GM06990 (cell line): Measurements from ENCODE around the gene PROSER3.
A peak's percentile ranks its signal among the peaks of the same experiment; 100 is the strongest.

Source experiments
- DNase-seq: peaks from one replicate; pipeline ENCODE4 v3.0.0-alpha.2; 2011; ENCODE audit not compliant: insufficient read length; ENCODE audit errors: extremely low read depth
- H3K27me3 ChIP-seq: replicated peaks from 2 replicates; pipeline ENCODE4 v1.6.0; 2011; ENCODE audit warnings: low read length; ENCODE audit not compliant: control insufficient read depth, insufficient read depth
- H3K36me3 ChIP-seq: 2 replicates; pipeline ENCODE4 v1.5.1; 2011; ENCODE audit warnings: low read length; ENCODE audit not compliant: control insufficient read depth, insufficient read depth
- H3K4me3 ChIP-seq: replicated peaks from 2 replicates; pipeline ENCODE4 v1.5.1; 2011; ENCODE audit warnings: low read depth, mild to moderate bottlenecking, control low read depth, low read length
- CTCF ChIP-seq: IDR thresholded peaks from 2 replicates; pipeline ENCODE4 v1.5.1; 2011; ENCODE audit warnings: low read length, control low read depth, mild to moderate bottlenecking, inconsistent platforms; ENCODE audit not compliant: insufficient read depth, poor library complexity, severe bottlenecking

PROSER3 gene

GRCh38 chr19:35743640-35744429, 14.1 kb upstream of the PROSER3 start:
- no peaks in the 10 kb centered on the region for H3K27me3 ChIP-seq
- DNase-seq: no peak
- peaks cover 3% of the 10 kb centered on the region; the same call in 1 of the 2 replicates for H3K36me3 ChIP-seq
- no peak for TF ChIP-seq CTCF
- H3K4me3 ChIP-seq: peak overlapping the region; percentile 83

- H3K27me3 ChIP-seq: no peaks in the 10 kb centered on the region
- TF ChIP-seq CTCF: peak; percentile 41
- DNase-seq: peak; percentile 90
- H3K36me3 ChIP-seq: no peaks in the 10 kb centered on the region
- H3K4me3 ChIP-seq: peak overlapping the region; percentile 83
Observed at GRCh38 chr19:35744430-35745327, 13.3 kb upstream of the PROSER3 start.

- Histone ChIP-seq H3K36me3 (no peaks in the 10 kb centered on the region), H3K27me3 (no peaks in the 10 kb centered on the region), H3K4me3 (peak within 1 kb of the TSS; percentile 83)
- TF ChIP-seq CTCF: no peak
- peak; percentile 100 for DNase-seq
Observed at GRCh38 chr19:35745328-35746086, 12.5 kb upstream of the PROSER3 start, which contains the start of the genes PSENEN and U2AF1L4. Gene PSENEN, plus strand, starts transcription at chr19:35745651. Its CDS starts 280 bp downstream, at chr19:35745931. Gene U2AF1L4, minus strand, starts transcription at chr19:35745418. Its CDS starts 27 bp downstream, at chr19:35745391.

GRCh38 chr19:35746087-35746462, 11.9 kb upstream of the PROSER3 start:
- no peak for TF ChIP-seq CTCF
- DNase-seq: no peak
- Histone ChIP-seq H3K27me3 (no peaks in the 10 kb centered on the region), H3K36me3 (no peaks in the 10 kb centered on the region), H3K4me3 (peak overlapping the region; percentile 67)

GRCh38 chr19:35746531-35746930, 11.4 kb upstream of the PROSER3 start:
- DNase-seq: no peak
- peak overlapping the region; percentile 67 for H3K4me3 ChIP-seq
- no peaks in the 10 kb centered on the region for H3K27me3 ChIP-seq
- no peak for TF ChIP-seq CTCF
- no peaks in the 10 kb centered on the region for H3K36me3 ChIP-seq
